GM23248 (cell line): ENCODE data around the gene SFMBT2. TPM values are rescaled to one million over a fixed set of nuclear protein-coding genes. Genes with fewer than 3 reads are reported as not detected.

Source experiments
- DNase-seq: peaks from one replicate; pipeline ENCODE4 v3.0.0-alpha.2; 2015
- H2AFZ ChIP-seq: fragments of 200-600 bp; sonication (generic); 2 replicates; pipeline ENCODE4 v1.6.1; 2016; ENCODE audit warnings: antibody characterized with exemption
- H3F3A ChIP-seq: fragments of 200-600 bp; sonication (generic); 2 replicates; pipeline ENCODE4 v1.6.1; 2016; ENCODE audit warnings: mild to moderate bottlenecking, antibody characterized with exemption, mixed run types; ENCODE audit not compliant: insufficient read depth
- H3K27ac ChIP-seq: fragments of 200-600 bp; sonication (generic); 2 replicates; pipeline ENCODE4 v1.5.1; 2016; ENCODE audit warnings: mild to moderate bottlenecking
- H3K27me3 ChIP-seq: fragments of 200-600 bp; sonication (generic); replicated peaks from 2 replicates; pipeline ENCODE4 v1.6.1; 2016; ENCODE audit warnings: mild to moderate bottlenecking; ENCODE audit not compliant: insufficient read depth
- H3K36me3 ChIP-seq: fragments of 200-600 bp; sonication (generic); 2 replicates; pipeline ENCODE4 v1.6.1; 2016; ENCODE audit warnings: low read depth, mild to moderate bottlenecking
- H3K4me1 ChIP-seq: fragments of 200-600 bp; sonication (generic); 2 replicates; pipeline ENCODE4 v1.6.1; 2016; ENCODE audit warnings: mild to moderate bottlenecking; ENCODE audit not compliant: insufficient read depth
- H3K4me2 ChIP-seq: fragments of 200-600 bp; sonication (generic); one replicate; pipeline ENCODE4 v1.6.1; 2016; ENCODE audit warnings: mild to moderate bottlenecking; ENCODE audit not compliant: unreplicated experiment
- H3K4me3 ChIP-seq: fragments of 200-600 bp; sonication (generic); 2 replicates; pipeline ENCODE4 v1.5.1; 2016; ENCODE audit warnings: mild to moderate bottlenecking
- H3K79me2 ChIP-seq: fragments of 200-600 bp; sonication (generic); 2 replicates; pipeline ENCODE4 v1.6.1; 2016; ENCODE audit warnings: mild to moderate bottlenecking; ENCODE audit not compliant: insufficient read depth
- H3K9ac ChIP-seq: fragments of 200-600 bp; sonication (generic); 2 replicates; pipeline ENCODE4 v1.6.1; 2016; ENCODE audit warnings: mild to moderate bottlenecking
- H3K9me2 ChIP-seq: fragments of 200-600 bp; sonication (generic); 2 replicates; pipeline ENCODE4 v1.6.1; 2016; ENCODE audit warnings: mixed run types, mild to moderate bottlenecking, moderate library complexity; ENCODE audit not compliant: insufficient read depth
- H3K9me3 ChIP-seq: fragments of 200-600 bp; sonication (generic); one replicate; pipeline ENCODE4 v1.6.1; 2017; ENCODE audit warnings: low read depth
- H4K20me1 ChIP-seq: fragments of 200-600 bp; sonication (generic); 2 replicates; pipeline ENCODE4 v1.6.0; 2016; ENCODE audit not compliant: insufficient read depth
- EZH2 ChIP-seq: fragments of 200-600 bp; sonication (generic); IDR thresholded peaks from 2 replicates; pipeline ENCODE4 v1.6.1; 2018; ENCODE audit warnings: antibody characterized with exemption, mild to moderate bottlenecking; ENCODE audit not compliant: insufficient read depth, poor library complexity, severe bottlenecking
- EZH2phosphoT487 ChIP-seq: fragments of 200-600 bp; sonication (generic); IDR thresholded peaks from 2 replicates; pipeline ENCODE4 v1.6.1; 2018; ENCODE audit warnings: antibody characterized with exemption, moderate library complexity, mild to moderate bottlenecking, low read depth; ENCODE audit not compliant: insufficient read depth
- WGBS, 2 experiments: methylation state at CpG; one replicate each; pipeline ENCODE4 v1.1.6; 2015 to 2017; ENCODE audit warnings: low lambda C conversion rate in 2 of 2, low coverage in 1 of 2; ENCODE audit errors: missing lambda C conversion rate in 2 of 2; 5-methylcytosine and 5-hydroxymethylcytosine counted together
- in situ Hi-C: fragments of 300-500 bp; cut with MboI; formaldehyde crosslinking; loops from 2 replicates; pipeline ENCODE4 v1.15.0; 2020
- polyA plus RNA-seq: library from polyadenylated mRNA; unstranded; fragments of >200 nt; fragmentation: Nextera tagmentation; extraction: Ambion mirVana; gene quantifications from 2 replicates; pipeline ENCODE4 v1.2.1, GENCODE V29; 2016
- total RNA-seq: library from RNA; depleted of rRNA; stranded (reverse); fragments of >200 nt; shearing (Covaris generic); gene quantifications from 2 replicates; pipeline ENCODE4 v1.2.3, GENCODE V29; 2014; rRNA removed

The SFMBT2 gene
- total RNA-seq (0.13 and 0.22 TPM in 2 replicates), polyA plus RNA-seq (0.06 TPM in 1 of 2 replicates, not detected in the other)

GRCh38 chr10:7410862-7411670 is at the start of gene SFMBT2:
Gene SFMBT2, minus strand, starts transcription at chr10:7411034. Its CDS starts 29,136 bp downstream, at chr10:7381898.
- H3F3A ChIP-seq, result no peaks in the 10 kb centered on the region
- H3K27ac ChIP-seq, result no peak within 1 kb of the TSS
- peaks cover 52% of the 10 kb centered on the region for H3K27me3 ChIP-seq
- DNase-seq, result peak; percentile 77
- H3K79me2 ChIP-seq, result no peaks in the 10 kb centered on the region
- H3K36me3 ChIP-seq, result no peaks in the 10 kb centered on the region
- H2AFZ ChIP-seq, result peak within 1 kb of the TSS; percentile 90
- no peaks in the 10 kb centered on the region for H3K4me1 ChIP-seq
- 1% methylated on average over 37 to 66 of the region's 66 CpGs for WGBS, 2 experiments
- H3K9ac ChIP-seq, result peak within 1 kb of the TSS; percentile 41
- TF ChIP-seq EZH2phosphoT487 (no peak), EZH2 (peak; percentile 65)
- in situ Hi-C loops, result loop anchor here (25.0 kb wide), 2 partner anchors 749 to 974 kb away; no protein-coding TSS in a partner anchor
- H4K20me1 ChIP-seq, result no peaks in the 10 kb centered on the region
- H3K4me3 ChIP-seq, result peak within 1 kb of the TSS; percentile 89
- H3K9me3 ChIP-seq, result no peaks in the 10 kb centered on the region
- H3K9me2 ChIP-seq, result no peaks in the 10 kb centered on the region
- H3K4me2 ChIP-seq, result peak within 1 kb of the TSS; percentile 73

GRCh38 chr10:7460006-7460405 is 49.2 kb upstream of the SFMBT2 start:
- DNase-seq, result no peak
- no peaks in the 10 kb centered on the region for H3F3A ChIP-seq
- no peaks in the 10 kb centered on the region for H3K4me1 ChIP-seq
- H2AFZ ChIP-seq, result no peak overlapping the region
- no peak for TF ChIP-seq EZH2phosphoT487
- no peak overlapping the region for H3K9ac ChIP-seq
- H3K27ac ChIP-seq, result no peak overlapping the region
- no peaks in the 10 kb centered on the region for H3K27me3 ChIP-seq
- no peaks in the 10 kb centered on the region for H3K9me2 ChIP-seq
- H3K79me2 ChIP-seq, result no peaks in the 10 kb centered on the region
- H4K20me1 ChIP-seq, result no peaks in the 10 kb centered on the region
- no peaks in the 10 kb centered on the region for H3K36me3 ChIP-seq
- in situ Hi-C loops, result no loop called here
- WGBS, 2 experiments, result 75 to 78% methylated on average over 6 of the region's 6 CpGs
- no peak overlapping the region for H3K4me3 ChIP-seq
- H3K9me3 ChIP-seq, result no peaks in the 10 kb centered on the region
- H3K4me2 ChIP-seq, result no peak overlapping the region

GRCh38 chr10:7458556-7458955 is 47.7 kb upstream of the SFMBT2 start:
- no peak overlapping the region for H3K4me2 ChIP-seq
- in situ Hi-C loops, result no loop called here
- H3K27me3 ChIP-seq, result no peaks in the 10 kb centered on the region
- H3K4me1 ChIP-seq, result no peaks in the 10 kb centered on the region
- no peak overlapping the region for H2AFZ ChIP-seq
- H3K36me3 ChIP-seq, result no peaks in the 10 kb centered on the region
- H3K79me2 ChIP-seq, result no peaks in the 10 kb centered on the region
- WGBS, 2 experiments, result 11 to 20% methylated on average over 2 of the region's 2 CpGs
- H4K20me1 ChIP-seq, result no peaks in the 10 kb centered on the region
- no peak overlapping the region for H3K9ac ChIP-seq
- H3K9me3 ChIP-seq, result no peaks in the 10 kb centered on the region
- no peaks in the 10 kb centered on the region for H3K9me2 ChIP-seq
- DNase-seq, result peak; percentile 58
- H3F3A ChIP-seq, result no peaks in the 10 kb centered on the region
- no peak overlapping the region for H3K4me3 ChIP-seq
- no peak overlapping the region for H3K27ac ChIP-seq
- TF ChIP-seq EZH2phosphoT487 (no peak), EZH2 (no peak)

- H3F3A ChIP-seq, result no peaks in the 10 kb centered on the region
- H2AFZ ChIP-seq, result no peak overlapping the region
- H3K36me3 ChIP-seq, result no peaks in the 10 kb centered on the region
- peak; percentile 11 for DNase-seq
- H3K9me3 ChIP-seq, result no peaks in the 10 kb centered on the region
- H3K4me2 ChIP-seq, result no peak overlapping the region
- no peak overlapping the region for H3K27ac ChIP-seq
- TF ChIP-seq EZH2 (no peak), EZH2phosphoT487 (no peak)
- in situ Hi-C loops, result no loop called here
- no peaks in the 10 kb centered on the region for H3K27me3 ChIP-seq
- no peak overlapping the region for H3K4me3 ChIP-seq
- WGBS, 2 experiments, result 59 to 65% methylated on average over 14 of the region's 14 CpGs
- H3K4me1 ChIP-seq, result no peaks in the 10 kb centered on the region
- no peak overlapping the region for H3K9ac ChIP-seq
- H3K79me2 ChIP-seq, result no peaks in the 10 kb centered on the region
- no peaks in the 10 kb centered on the region for H3K9me2 ChIP-seq
- no peaks in the 10 kb centered on the region for H4K20me1 ChIP-seq
These were observed 46.9 kb upstream of the SFMBT2 start for GRCh38 chr10:7457478-7458316.
